ENCODE measurements around the gene SLC29A1. TPM values are rescaled to one million over a fixed set of nuclear protein-coding genes. Genes with fewer than 3 reads are reported as not detected.

SLC29A1 gene
- total RNA-seq, 1 donor from 2014 or later: 142 TPM

DNA sequence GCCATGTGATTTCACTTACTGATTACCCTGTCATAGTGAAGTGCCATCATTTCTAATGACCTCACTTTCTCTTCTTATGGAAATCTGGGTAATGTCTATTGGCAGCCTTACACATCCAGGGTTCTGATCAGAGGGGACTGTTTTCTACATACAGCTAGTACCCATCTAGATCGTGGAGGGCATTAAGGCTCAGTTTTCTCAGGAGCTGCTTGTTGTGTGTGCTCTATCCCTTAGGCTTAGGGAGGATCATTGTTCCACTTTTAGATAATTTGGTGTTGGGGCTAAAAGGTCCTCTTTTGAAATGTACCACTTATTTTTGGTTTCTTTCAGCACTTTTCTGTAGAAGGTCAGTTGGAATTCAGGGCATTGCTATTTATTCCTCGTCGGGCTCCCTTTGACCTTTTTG, 27.3 kb downstream of the SLC29A1 start:
- Mint-ChIP-seq H3K4me3 (ENCODE audit: unreplicated experiment) (no peak overlapping the region), H3K27me3 (ENCODE audit: unreplicated experiment) (peaks cover 10% of the 10 kb centered on the region), H3K9me3 (ENCODE audit: unreplicated experiment) (no peaks in the 10 kb centered on the region), H3K4me1 (ENCODE audit: unreplicated experiment) (peaks cover 44% of the 10 kb centered on the region), H3K36me3 (ENCODE audit: low read depth, unreplicated experiment) (peaks cover 74% of the 10 kb centered on the region), H3K27ac (ENCODE audit: unreplicated experiment) (no peak overlapping the region)
- TF ChIP-seq, protein P1, sequence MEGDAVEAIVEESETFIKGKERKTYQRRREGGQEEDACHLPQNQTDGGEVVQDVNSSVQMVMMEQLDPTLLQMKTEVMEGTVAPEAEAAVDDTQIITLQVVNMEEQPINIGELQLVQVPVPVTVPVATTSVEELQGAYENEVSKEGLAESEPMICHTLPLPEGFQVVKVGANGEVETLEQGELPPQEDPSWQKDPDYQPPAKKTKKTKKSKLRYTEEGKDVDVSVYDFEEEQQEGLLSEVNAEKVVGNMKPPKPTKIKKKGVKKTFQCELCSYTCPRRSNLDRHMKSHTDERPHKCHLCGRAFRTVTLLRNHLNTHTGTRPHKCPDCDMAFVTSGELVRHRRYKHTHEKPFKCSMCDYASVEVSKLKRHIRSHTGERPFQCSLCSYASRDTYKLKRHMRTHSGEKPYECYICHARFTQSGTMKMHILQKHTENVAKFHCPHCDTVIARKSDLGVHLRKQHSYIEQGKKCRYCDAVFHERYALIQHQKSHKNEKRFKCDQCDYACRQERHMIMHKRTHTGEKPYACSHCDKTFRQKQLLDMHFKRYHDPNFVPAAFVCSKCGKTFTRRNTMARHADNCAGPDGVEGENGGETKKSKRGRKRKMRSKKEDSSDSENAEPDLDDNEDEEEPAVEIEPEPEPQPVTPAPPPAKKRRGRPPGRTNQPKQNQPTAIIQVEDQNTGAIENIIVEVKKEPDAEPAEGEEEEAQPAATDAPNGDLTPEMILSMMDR (IDR thresholded peaks at IDR 0.05; ENCODE audit: unreplicated experiment): no peak
- DNase-seq (ENCODE audit: low spot score): no peak

DNA sequence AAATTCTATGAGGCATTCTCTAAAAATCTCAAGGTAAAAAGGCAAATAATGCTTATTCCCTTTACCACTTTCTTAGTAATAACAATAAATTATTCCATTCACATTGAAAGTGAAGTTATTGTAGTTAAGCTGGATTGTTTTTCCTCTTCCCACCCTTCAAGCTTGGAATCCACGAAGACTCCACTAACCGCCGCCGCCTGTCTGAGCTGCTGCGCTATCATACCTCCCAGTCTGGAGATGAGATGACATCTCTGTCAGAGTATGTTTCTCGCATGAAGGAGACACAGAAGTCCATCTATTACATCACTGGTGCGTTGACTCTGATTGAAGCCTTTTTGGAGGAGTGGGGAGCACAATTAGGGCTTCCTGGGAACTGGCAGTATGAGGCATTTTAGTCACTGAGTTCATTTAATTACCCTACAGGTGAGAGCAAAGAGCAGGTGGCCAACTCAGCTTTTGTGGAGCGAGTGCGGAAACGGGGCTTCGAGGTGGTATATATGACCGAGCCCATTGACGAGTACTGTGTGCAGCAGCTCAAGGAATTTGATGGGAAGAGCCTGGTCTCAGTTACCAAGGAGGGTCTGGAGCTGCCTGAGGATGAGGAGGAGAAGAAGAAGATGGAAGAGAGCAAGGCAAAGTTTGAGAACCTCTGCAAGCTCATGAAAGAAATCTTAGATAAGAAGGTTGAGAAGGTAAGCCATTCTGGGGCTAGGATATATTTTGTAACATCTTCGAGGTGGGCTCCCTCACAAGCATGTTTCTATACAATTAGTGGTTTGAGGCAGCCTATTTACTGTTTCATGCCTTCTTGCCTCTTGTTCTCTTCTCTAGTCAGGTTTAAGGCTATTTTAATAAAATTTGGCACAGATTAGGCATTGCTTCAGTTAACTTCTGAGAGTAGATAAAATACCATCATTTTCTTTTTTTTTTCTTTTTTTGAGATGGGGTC, 28.5 kb downstream of the SLC29A1 start:
- H3K4me1 Mint-ChIP-seq (ENCODE audit: unreplicated experiment): peaks cover 52% of the 10 kb centered on the region
- H3K4me3 Mint-ChIP-seq (ENCODE audit: unreplicated experiment): peak overlapping the region; percentile 52
- no peak for DNase-seq (ENCODE audit: low spot score)
- TF ChIP-seq, protein P1 (IDR thresholded peaks at IDR 0.05; ENCODE audit: unreplicated experiment): no peak
- H3K27ac Mint-ChIP-seq (ENCODE audit: unreplicated experiment): no peak overlapping the region
- H3K9me3 Mint-ChIP-seq (ENCODE audit: unreplicated experiment): no peaks in the 10 kb centered on the region
- H3K36me3 Mint-ChIP-seq (ENCODE audit: low read depth, unreplicated experiment): peaks cover 80% of the 10 kb centered on the region
- peaks cover 14% of the 10 kb centered on the region for H3K27me3 Mint-ChIP-seq (ENCODE audit: unreplicated experiment)

DNA sequence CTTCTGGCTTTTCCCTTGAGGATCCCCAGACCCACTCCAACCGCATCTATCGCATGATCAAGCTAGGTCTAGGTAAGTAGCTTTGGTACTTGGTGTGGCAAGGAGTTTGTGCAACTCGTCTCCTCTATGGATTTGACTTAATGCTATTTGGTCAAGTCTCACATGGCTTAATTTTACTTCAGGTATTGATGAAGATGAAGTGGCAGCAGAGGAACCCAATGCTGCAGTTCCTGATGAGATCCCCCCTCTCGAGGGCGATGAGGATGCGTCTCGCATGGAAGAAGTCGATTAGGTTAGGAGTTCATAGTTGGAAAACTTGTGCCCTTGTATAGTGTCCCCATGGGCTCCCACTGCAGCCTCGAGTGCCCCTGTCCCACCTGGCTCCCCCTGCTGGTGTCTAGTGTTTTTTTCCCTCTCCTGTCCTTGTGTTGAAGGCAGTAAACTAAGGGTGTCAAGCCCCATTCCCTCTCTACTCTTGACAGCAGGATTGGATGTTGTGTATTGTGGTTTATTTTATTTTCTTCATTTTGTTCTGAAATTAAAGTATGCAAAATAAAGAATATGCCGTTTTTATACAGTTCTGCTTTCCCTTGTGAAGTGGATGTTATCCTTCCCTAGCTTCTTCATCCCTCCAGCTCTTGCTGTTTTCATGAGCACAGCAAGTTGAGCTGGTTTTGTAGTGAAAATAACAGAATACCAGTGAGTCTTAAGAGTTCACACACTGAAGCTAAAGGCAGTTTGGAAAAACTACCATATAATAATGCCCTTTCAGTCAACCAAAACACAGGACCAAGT, 30.1 kb downstream of the SLC29A1 start:
- peak overlapping the region; percentile 16 for H3K27ac Mint-ChIP-seq (ENCODE audit: unreplicated experiment)

DNA sequence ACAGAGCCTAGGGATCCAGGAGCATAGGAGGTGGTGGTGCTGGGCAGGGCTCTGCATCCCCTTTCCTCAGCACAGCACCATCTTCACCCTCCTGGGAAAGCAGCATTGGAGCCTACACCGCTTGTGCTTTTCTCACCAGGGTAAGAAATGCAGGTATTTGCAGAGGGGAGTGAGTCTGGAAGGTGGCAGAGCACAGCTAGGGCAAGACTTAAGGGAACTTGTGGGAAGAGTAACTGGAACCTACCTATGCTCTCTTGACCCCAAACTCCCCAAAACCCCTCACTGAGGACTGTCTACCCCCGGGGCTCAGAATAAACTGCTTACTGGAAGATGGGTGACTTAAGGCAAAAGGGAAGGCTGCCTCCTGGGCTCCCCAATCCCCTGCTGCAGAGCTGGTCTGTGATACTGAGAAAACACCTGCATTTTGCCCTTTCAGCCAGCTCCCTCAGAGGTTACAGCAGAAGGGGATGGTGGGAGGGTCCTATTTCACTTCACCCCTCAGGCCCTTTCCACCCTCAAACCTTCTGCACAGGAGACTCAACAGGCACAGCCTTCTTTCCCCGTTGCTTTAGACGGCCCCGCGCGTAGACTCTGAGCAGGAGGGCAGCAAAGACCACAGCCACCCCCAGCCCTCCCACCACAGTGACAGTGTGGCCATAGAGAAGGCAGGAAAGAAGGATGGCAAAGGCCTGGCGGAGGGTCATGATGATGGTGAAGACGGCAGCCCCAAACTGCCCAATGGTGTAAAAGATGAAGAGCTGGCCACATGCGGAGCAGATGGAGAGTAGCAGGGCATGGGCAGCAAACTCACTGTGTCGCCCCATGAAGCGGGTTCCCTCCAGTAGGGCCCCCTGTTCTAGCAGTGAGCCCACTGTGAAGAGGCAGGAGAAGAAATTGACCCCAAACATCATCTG, 31.1 kb downstream of the SLC29A1 start:
- Mint-ChIP-seq H3K36me3 (ENCODE audit: low read depth, unreplicated experiment) (peaks cover 70% of the 10 kb centered on the region), H3K4me1 (ENCODE audit: unreplicated experiment) (peaks cover 44% of the 10 kb centered on the region), H3K27ac (ENCODE audit: unreplicated experiment) (peak overlapping the region; percentile 20), H3K9me3 (ENCODE audit: unreplicated experiment) (no peaks in the 10 kb centered on the region), H3K27me3 (ENCODE audit: unreplicated experiment) (peaks cover 14% of the 10 kb centered on the region), H3K4me3 (ENCODE audit: unreplicated experiment) (peak overlapping the region; percentile 70)
- TF ChIP-seq, protein P1 (IDR thresholded peaks at IDR 0.05; ENCODE audit: unreplicated experiment): no peak
- no peak for DNase-seq (ENCODE audit: low spot score)

More for the DNA sequence above, 30.1 kb downstream of the SLC29A1 start:
- Mint-ChIP-seq H3K4me3 (ENCODE audit: unreplicated experiment) (peak overlapping the region; percentile 77), H3K36me3 (ENCODE audit: low read depth, unreplicated experiment) (peaks cover 76% of the 10 kb centered on the region), H3K9me3 (ENCODE audit: unreplicated experiment) (no peaks in the 10 kb centered on the region), H3K27me3 (ENCODE audit: unreplicated experiment) (peaks cover 14% of the 10 kb centered on the region), H3K4me1 (ENCODE audit: unreplicated experiment) (peaks cover 51% of the 10 kb centered on the region)
- TF ChIP-seq, protein P1 (IDR thresholded peaks at IDR 0.05; ENCODE audit: unreplicated experiment): no peak
- DNase-seq (ENCODE audit: low spot score): peak; percentile 73
